ENCODE data around the gene SDCBP2. TPM values are rescaled to one million over a fixed set of nuclear protein-coding genes. Genes with fewer than 3 reads are reported as not detected.
A peak's percentile ranks its signal among the peaks of the same experiment; 100 is the strongest.

SDCBP2 gene
- total RNA-seq, 1 experiment from 2014 or later: 1.9 TPM

DNA sequence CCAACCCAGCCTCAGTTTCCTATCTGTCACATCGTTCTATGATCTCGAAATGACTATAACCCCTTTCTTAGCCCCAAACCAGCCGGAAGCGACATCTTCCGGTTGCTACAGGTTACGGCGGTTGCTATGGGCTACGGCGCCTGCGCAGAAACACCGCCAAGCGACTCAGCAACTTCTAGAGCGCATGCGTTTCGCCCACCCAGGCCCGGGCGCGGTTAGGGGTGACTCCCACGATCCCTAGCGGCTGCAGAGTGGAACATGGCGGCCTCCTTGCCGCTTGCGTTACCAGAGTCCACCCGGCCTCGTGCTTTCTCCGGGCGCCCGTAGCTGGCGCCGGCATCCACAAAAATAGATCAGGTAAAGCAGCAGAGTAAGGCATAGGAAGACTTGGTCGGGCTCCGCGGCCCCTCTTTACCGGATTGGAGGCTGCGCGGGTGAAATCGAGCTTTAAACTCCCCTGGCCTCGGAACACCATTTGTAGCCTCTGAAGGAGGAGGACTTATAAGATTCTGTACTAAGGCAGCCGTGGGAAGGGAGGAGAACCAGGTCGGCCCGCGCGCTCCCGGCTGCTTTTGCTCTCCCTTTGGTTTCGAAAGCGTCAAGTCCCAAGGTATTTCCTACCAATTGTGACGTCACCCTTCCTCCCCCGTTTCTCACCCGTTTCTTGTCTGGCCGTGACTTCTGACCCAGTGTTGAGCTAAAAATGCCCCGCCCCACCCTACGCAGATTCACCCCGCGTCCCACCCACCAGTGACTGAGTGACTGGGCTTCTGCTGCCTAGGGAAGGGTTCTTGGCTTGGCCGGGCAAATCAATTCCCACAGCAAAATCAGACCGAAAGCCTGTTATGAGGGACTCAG lies 3.5 kb downstream of the SDCBP2 start:
- Mint-ChIP-seq H3K27me3 (ENCODE audit: low read depth) (peaks cover 8% of the 10 kb centered on the region), H3K4me3 (no peak overlapping the region), H3K4me1 (peaks cover 4 to 11% of the 10 kb centered on the region in 2 experiments; a peak in 3 of 4 replicates), H3K27ac (no peak overlapping the region), H3K9me3 (no peaks in the 10 kb centered on the region), H3K36me3 (ENCODE audit: insufficient read depth in 1 of 3, low read depth in 3 of 3) (peaks cover 0 to 7% (median 0%) of the 10 kb centered on the region in 3 experiments; a peak in 2 of 7 replicates)
- TF ChIP-seq, protein P1, sequence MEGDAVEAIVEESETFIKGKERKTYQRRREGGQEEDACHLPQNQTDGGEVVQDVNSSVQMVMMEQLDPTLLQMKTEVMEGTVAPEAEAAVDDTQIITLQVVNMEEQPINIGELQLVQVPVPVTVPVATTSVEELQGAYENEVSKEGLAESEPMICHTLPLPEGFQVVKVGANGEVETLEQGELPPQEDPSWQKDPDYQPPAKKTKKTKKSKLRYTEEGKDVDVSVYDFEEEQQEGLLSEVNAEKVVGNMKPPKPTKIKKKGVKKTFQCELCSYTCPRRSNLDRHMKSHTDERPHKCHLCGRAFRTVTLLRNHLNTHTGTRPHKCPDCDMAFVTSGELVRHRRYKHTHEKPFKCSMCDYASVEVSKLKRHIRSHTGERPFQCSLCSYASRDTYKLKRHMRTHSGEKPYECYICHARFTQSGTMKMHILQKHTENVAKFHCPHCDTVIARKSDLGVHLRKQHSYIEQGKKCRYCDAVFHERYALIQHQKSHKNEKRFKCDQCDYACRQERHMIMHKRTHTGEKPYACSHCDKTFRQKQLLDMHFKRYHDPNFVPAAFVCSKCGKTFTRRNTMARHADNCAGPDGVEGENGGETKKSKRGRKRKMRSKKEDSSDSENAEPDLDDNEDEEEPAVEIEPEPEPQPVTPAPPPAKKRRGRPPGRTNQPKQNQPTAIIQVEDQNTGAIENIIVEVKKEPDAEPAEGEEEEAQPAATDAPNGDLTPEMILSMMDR (conservative IDR thresholded peaks at IDR 0.05): no peak
- 0 out of 2 replicates have a peak, but pooled peaks cover 4% of the 10 kb centered on the region for H3K4me1 ChIP-seq (ENCODE audit: insufficient read depth, low read length)
- H3K23me2 ChIP-seq (ENCODE audit: insufficient read length, low read depth, low read length, poor library complexity, severe bottlenecking): peaks cover 9% of the 10 kb centered on the region
- no peak overlapping the region for H4K91ac ChIP-seq (ENCODE audit: insufficient read length, low read depth, low read length)
- peaks cover 13% of the 10 kb centered on the region for H3K79me1 ChIP-seq (ENCODE audit: insufficient read depth, low read depth, low read length, poor library complexity, severe bottlenecking)
- no peak overlapping the region for H4K8ac ChIP-seq (replicated peaks; ENCODE audit: insufficient read length, low read depth, low read length)
- H3K23ac ChIP-seq (ENCODE audit: insufficient read length, low read depth, low read length): no peak overlapping the region
- H3K27me3 ChIP-seq (ENCODE audit: insufficient read depth, low read length): no peaks in the 10 kb centered on the region
- no peak overlapping the region for H3K56ac ChIP-seq (ENCODE audit: insufficient read length, low read depth, low read length)
- no peak overlapping the region for H3T11ph ChIP-seq (ENCODE audit: low read length)
- peak overlapping the region; percentile 80 for H3K9ac ChIP-seq (ENCODE audit: extremely low read depth, insufficient read length, low read length)
- peak overlapping the region; percentile 16 for H2BK12ac ChIP-seq (ENCODE audit: insufficient read length, low read depth, low read length)
- H3K9me3 ChIP-seq (ENCODE audit: control insufficient read depth, low read depth, low read length): no peaks in the 10 kb centered on the region
- H3K4me2 ChIP-seq (ENCODE audit: insufficient read depth, insufficient read length, low read length): peak overlapping the region; percentile 90
- H3K18ac ChIP-seq (ENCODE audit: insufficient read length, low read depth, low read length): peak overlapping the region; percentile 86
- no peaks in the 10 kb centered on the region for H4K20me1 ChIP-seq (ENCODE audit: control insufficient read depth, insufficient read depth, insufficient read length)
- H2BK120ac ChIP-seq (ENCODE audit: low read depth, low read length, poor library complexity, severe bottlenecking): no peak overlapping the region
- no peak overlapping the region for H2BK20ac ChIP-seq (ENCODE audit: low read depth, low read length, poor library complexity, severe bottlenecking)
- peak; percentile 96 for DNase-seq
- peaks cover 6% of the 10 kb centered on the region; the same call in 1 of the 2 replicates for H3K79me2 ChIP-seq (ENCODE audit: insufficient read depth, low read length)
- no peak overlapping the region; the same call in 1 of the 2 replicates for H2BK15ac ChIP-seq (ENCODE audit: low read depth, low read length)
- H4K5ac ChIP-seq (ENCODE audit: insufficient read length, low read depth, low read length): peak overlapping the region; percentile 2
- H3K27ac ChIP-seq (ENCODE audit: insufficient read length, low read depth, low read length): no peak overlapping the region
- no peak overlapping the region for H3K4ac ChIP-seq (ENCODE audit: low read depth, low read length)
- H2AK5ac ChIP-seq (ENCODE audit: insufficient read length, low read length): no peak overlapping the region
- no CpG with 5 or more reads among the region's 56 CpGs for WGBS (ENCODE audit: extremely low coverage, insufficient read length, low lambda C conversion rate)
- H3K14ac ChIP-seq (ENCODE audit: insufficient read depth, low read length): peak overlapping the region; percentile 31
- no peak overlapping the region for H2AFZ ChIP-seq (ENCODE audit: low read length)
- H2BK5ac ChIP-seq (ENCODE audit: insufficient read length, low read length): peak overlapping the region; percentile 3

Measured in H9 (cell line).